ENCODE results near the gene ZNF266.

The ZNF266 gene

GRCh38 chr19:9435279-9436268, at the start of gene ZNF266:
Gene ZNF266 (minus strand): TSS chr19:9435573. CDS start chr19:9420089, 15,484 bp downstream.
- FAIRE-seq: peak; percentile 78

DNA sequence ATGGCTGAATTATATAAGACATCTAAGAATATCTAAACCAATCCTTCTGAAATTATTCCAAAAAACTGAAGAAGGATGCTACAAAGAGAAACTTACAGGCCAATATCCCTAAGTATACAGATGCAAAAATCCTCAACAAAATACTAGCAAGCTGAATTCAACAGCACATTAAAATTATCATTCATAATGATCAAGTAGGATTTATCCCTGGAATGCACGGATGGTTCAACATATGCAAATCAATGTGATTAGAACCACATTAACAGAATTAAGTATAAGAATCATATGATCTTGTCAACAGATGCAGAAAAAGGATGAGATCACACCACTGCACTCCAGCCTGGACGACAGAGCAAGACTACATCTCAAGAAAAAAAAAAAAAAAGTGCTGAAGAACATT, 49.8 kb upstream of the ZNF266 start:
- FAIRE-seq: no peak

GRCh38 chr19:9474975-9475374, 39.6 kb upstream of the ZNF266 start:
- no peak for FAIRE-seq

DNA sequence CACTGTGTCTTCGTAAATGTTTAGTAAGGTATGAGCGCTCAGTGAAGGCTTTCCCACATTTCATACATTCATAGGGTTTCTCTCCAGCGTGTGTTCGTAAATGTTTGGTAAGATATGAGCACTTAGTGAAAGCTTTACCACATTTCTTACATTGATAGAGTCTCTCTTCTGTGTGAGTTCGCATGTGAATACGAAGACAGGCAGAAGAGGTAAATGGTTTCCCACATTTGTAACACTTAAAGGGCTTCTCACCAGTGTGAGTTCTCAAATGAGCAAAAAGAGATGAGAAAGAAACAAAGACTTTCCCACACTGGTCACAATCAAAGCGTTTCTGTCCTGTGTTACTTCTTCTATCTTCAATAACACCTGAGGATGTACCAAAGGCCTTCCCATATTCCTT, 31.8 kb upstream of the ZNF266 start:
- FAIRE-seq: no peak

- FAIRE-seq: no peak
Observed at GRCh38 chr19:9461938-9462337, 26.6 kb upstream of the ZNF266 start.

DNA sequence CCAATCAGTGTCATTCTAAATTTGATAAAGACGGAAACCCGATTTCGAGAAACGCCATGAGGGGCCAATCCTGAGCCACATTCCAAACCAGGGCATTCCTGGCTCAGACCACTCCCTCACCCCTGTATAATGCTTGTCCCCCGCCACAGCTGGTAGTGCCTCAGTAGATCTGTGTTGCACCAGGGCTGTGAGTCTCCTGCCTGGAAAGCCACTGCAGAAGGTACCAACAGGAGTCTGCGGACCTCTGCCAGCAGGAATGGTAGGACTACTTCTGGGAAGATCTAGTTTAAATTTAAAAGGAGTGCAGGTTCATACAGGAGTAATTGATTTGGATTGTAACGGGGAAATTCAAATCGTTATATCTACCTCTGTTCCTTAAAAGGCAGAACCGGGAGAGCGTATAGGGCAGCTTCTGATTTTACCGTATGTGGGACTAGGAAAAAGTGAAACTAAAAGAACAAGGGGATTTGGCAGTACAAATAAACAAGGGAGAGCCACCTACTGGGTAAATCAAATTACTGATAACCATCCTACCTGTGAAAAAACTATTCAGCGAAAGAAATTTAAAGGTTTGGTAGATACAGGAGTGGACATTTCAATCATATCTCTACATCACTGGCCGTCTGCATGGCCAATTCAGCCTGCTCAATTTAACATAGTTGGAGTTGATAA, 20.8 kb upstream of the ZNF266 start:
- no peak for FAIRE-seq

- FAIRE-seq: no peak
Observed at GRCh38 chr19:9453953-9454352, 18.6 kb upstream of the ZNF266 start.

- FAIRE-seq: no peak
Observed at GRCh38 chr19:9445037-9445436, 9.7 kb upstream of the ZNF266 start.

DNA sequence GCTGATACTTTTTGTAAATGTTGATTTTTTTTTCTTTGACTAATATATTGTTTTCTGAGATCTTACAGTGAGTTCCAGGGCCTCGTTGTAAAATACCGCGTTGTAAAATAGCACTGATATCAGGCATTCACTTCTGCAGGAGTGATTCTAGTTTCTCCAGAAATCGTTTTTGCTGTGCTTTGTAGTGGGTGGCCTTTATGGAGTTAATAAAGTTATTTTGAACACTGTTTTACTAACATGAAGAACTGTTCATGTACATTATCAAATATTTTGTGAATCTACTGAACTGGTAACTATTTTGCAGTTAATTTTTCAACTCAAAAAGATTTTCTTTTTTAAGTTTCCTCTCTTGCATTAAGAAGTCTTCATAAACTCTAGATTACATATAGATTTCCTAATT, 985 bp upstream of the ZNF266 start:
- no peak for FAIRE-seq

GRCh38 chr19:9431475-9431874, 3.9 kb downstream of the ZNF266 start:
- no peak for FAIRE-seq

DNA sequence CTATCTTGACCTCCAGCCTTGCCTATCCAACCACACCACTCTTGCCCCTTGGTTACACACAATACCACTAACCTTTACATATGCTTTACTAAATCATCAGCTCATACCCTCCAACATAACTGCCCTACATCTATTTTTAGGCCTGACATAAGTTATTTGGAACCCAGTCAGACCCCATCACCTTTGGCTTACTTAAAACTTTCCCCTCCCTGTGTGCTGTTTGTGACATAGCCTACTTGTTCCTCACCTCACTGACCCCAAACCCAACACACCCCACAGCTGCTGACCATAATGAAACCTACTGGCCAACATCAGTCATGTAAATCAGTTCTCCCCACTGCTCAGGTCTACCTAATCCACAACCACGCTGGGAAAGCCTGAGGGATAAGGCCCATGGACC, 4.9 kb downstream of the ZNF266 start:
- FAIRE-seq: no peak

GRCh38 chr19:9427941-9428340, 7.4 kb downstream of the ZNF266 start:
- no peak for FAIRE-seq

- FAIRE-seq: no peak
Observed at GRCh38 chr19:9413240-9413954, 22.0 kb downstream of the ZNF266 start.

GRCh38 chr19:9407827-9408226, 27.5 kb downstream of the ZNF266 start:
- no peak for FAIRE-seq

- no peak for FAIRE-seq
Observed at GRCh38 chr19:9406798-9407352, 28.5 kb downstream of the ZNF266 start.

DNA sequence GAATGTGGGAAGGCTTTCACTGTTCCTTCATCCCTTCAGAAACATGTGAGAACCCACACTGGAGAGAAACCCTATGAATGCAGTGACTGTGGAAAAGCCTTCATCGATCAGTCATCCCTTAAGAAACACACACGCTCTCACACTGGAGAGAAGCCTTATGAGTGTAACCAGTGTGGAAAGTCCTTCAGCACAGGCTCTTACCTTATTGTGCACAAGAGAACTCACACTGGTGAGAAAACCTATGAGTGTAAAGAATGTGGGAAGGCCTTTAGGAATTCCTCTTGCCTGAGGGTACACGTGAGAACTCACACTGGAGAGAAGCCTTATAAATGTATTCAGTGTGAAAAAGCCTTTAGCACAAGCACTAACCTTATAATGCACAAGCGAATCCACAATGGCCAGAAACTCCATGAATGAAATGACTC, 54.0 kb downstream of the ZNF266 start:
- no peak for FAIRE-seq

- no peak for FAIRE-seq
Observed at GRCh38 chr19:9370738-9371619, 64.4 kb downstream of the ZNF266 start.

GRCh38 chr19:9362905-9363304, 72.5 kb downstream of the ZNF266 start, which contains the start of gene ZNF177:
Gene ZNF177 (plus strand): TSS chr19:9363013. CDS start chr19:9378312, 15,299 bp downstream.
- no peak for FAIRE-seq
